Body of pancreas (tissue), 4 donors: ENCODE measurements around the gene C2.

Experiments
- POLR2A ChIP-seq, 3 donors: fragments of 450-650 bp; IDR thresholded peaks; one replicate each; pipeline ENCODE4 v1.6.1; 2016; ENCODE audit warnings: antibody characterized with exemption in 3 of 3, mild to moderate bottlenecking in 2 of 3
- TF ChIP-seq, protein P1 (sequence below), 7 experiments: fragments of 450-650 bp in 4 of 7; fragments of 200-600 bp in 3 of 7; sonication (generic) in 3 of 7; IDR thresholded peaks; one replicate each; pipeline ENCODE4 v1.5.1; 2016 to 2019; ENCODE audit warnings: antibody characterized with exemption in 7 of 7

DNA sequence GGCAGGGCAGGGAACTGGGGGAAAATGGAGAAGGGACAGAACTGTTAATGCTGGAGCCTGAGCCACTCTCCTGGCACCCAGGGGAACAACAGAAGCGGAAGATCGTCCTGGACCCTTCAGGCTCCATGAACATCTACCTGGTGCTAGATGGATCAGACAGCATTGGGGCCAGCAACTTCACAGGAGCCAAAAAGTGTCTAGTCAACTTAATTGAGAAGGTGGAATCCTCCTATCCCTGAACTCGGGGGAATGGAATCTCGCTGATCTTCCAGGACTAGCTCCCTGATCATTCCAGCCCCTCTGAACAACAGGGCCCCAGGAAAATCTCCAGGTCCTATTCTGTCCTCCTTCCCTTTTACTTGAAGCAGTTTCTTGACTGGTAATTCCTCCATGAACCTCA, 20.3 kb downstream of the C2 start:
- TF ChIP-seq POLR2A (IDR thresholded peaks at IDR 0.05) = no peak
- TF ChIP-seq, protein P1, sequence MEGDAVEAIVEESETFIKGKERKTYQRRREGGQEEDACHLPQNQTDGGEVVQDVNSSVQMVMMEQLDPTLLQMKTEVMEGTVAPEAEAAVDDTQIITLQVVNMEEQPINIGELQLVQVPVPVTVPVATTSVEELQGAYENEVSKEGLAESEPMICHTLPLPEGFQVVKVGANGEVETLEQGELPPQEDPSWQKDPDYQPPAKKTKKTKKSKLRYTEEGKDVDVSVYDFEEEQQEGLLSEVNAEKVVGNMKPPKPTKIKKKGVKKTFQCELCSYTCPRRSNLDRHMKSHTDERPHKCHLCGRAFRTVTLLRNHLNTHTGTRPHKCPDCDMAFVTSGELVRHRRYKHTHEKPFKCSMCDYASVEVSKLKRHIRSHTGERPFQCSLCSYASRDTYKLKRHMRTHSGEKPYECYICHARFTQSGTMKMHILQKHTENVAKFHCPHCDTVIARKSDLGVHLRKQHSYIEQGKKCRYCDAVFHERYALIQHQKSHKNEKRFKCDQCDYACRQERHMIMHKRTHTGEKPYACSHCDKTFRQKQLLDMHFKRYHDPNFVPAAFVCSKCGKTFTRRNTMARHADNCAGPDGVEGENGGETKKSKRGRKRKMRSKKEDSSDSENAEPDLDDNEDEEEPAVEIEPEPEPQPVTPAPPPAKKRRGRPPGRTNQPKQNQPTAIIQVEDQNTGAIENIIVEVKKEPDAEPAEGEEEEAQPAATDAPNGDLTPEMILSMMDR (IDR thresholded peaks at IDR 0.05) = no peak
